ENCODE results near the gene OS9.
A peak's percentile ranks its signal among the peaks of the same experiment; 100 is the strongest.

OS9 gene

GRCh38 chr12:57767305-57767698 is 73.4 kb downstream of the OS9 start:
- no peak for TF ChIP-seq CTCF (IDR thresholded peaks at IDR 0.05; ENCODE audit: low read depth, low read length, missing control alignments)
- DNase-seq (ENCODE audit: extremely low read depth, low read depth) = no peak
- no peak overlapping the region for H3K4me3 ChIP-seq (replicated peaks; ENCODE audit: low read depth, low read length)

GRCh38 chr12:57767876-57768275 is 73.9 kb downstream of the OS9 start:
- TF ChIP-seq CTCF (IDR thresholded peaks at IDR 0.05; ENCODE audit: low read depth, low read length, missing control alignments) = no peak
- H3K4me3 ChIP-seq (replicated peaks; ENCODE audit: low read depth, low read length) = no peak overlapping the region
- DNase-seq (ENCODE audit: extremely low read depth, low read depth) = no peak

- H3K4me3 ChIP-seq (replicated peaks; ENCODE audit: low read depth, low read length) = no peak overlapping the region
- no peak for DNase-seq (ENCODE audit: extremely low read depth, low read depth)
- TF ChIP-seq CTCF (IDR thresholded peaks at IDR 0.05; ENCODE audit: low read depth, low read length, missing control alignments) = no peak
Observed at GRCh38 chr12:57769594-57769993, 75.7 kb downstream of the OS9 start.

GRCh38 chr12:57770734-57771133 is 76.8 kb downstream of the OS9 start:
- TF ChIP-seq CTCF (IDR thresholded peaks at IDR 0.05; ENCODE audit: low read depth, low read length, missing control alignments) = no peak
- H3K4me3 ChIP-seq (replicated peaks; ENCODE audit: low read depth, low read length) = peak overlapping the region; percentile 93
- no peak for DNase-seq (ENCODE audit: extremely low read depth, low read depth)

Data from HFF-Myc (cell line).